Smooth muscle cell (in vitro differentiated cells): ENCODE data around the gene APPBP2. TPM values are rescaled to one million over a fixed set of nuclear protein-coding genes. Genes with fewer than 3 reads are reported as not detected.

ENCODE experiments used
- DNase-seq: peaks from one replicate; lab custom pipeline; 2025; ENCODE audit not compliant: unreplicated experiment; lab: John Stamatoyannopoulos, UW
- H2AFZ ChIP-seq: fragments of 200-600 bp; sonication (generic); 2 replicates; pipeline ENCODE4 v1.6.0; 2016; ENCODE audit warnings: antibody characterized with exemption, low read depth, mild to moderate bottlenecking
- H3F3A ChIP-seq: fragments of 200-600 bp; sonication (generic); 2 replicates; pipeline ENCODE4 v1.6.0; 2017; ENCODE audit warnings: antibody characterized with exemption, low read depth
- H3K27ac ChIP-seq: fragments of 200-600 bp; sonication (generic); 2 replicates; pipeline ENCODE4 v1.5.1; 2016; ENCODE audit warnings: low read depth, mild to moderate bottlenecking
- H3K27me3 ChIP-seq: fragments of 200-600 bp; sonication (generic); 2 replicates; pipeline ENCODE4 v1.6.1; 2016; ENCODE audit warnings: low read depth, mild to moderate bottlenecking
- H3K36me3 ChIP-seq: fragments of 200-600 bp; sonication (generic); 2 replicates; pipeline ENCODE4 v1.5.1; 2016; ENCODE audit warnings: low read depth
- H3K4me1 ChIP-seq: fragments of 200-600 bp; sonication (generic); 2 replicates; pipeline ENCODE4 v1.5.1; 2016; ENCODE audit warnings: low read depth
- H3K4me2 ChIP-seq: fragments of 200-600 bp; sonication (generic); 2 replicates; pipeline ENCODE4 v1.6.0; 2016; ENCODE audit warnings: mild to moderate bottlenecking
- H3K4me3 ChIP-seq: fragments of 200-600 bp; sonication (generic); 2 replicates; pipeline ENCODE4 v1.5.1; 2016; ENCODE audit warnings: mild to moderate bottlenecking
- H3K79me2 ChIP-seq: fragments of 200-600 bp; sonication (generic); 2 replicates; pipeline ENCODE4 v1.6.0; 2016; ENCODE audit warnings: low read depth, mild to moderate bottlenecking
- H3K9ac ChIP-seq: fragments of 200-600 bp; sonication (generic); 2 replicates; pipeline ENCODE4 v1.6.0; 2016; ENCODE audit warnings: low read depth
- H3K9me3 ChIP-seq: fragments of 200-600 bp; sonication (generic); replicated peaks from 2 replicates; pipeline ENCODE4 v1.5.1; 2016; ENCODE audit warnings: low read depth
- H4K20me1 ChIP-seq: fragments of 200-600 bp; sonication (generic); 2 replicates; pipeline ENCODE4 v1.6.0; 2016; ENCODE audit warnings: low read depth
- WGBS: methylation state at CpG from one replicate; pipeline ENCODE4 v1.1.7; 2016; ENCODE audit warnings: low lambda C conversion rate; 5-methylcytosine and 5-hydroxymethylcytosine counted together
- polyA plus RNA-seq: library from polyadenylated mRNA; unstranded; fragments of >200 nt; fragmentation: Nextera tagmentation; extraction: Ambion mirVana; gene quantifications from 2 replicates; pipeline ENCODE4 v1.2.1, GENCODE V29; 2016
- total RNA-seq: library from RNA; depleted of rRNA; stranded (reverse); fragments of >200 nt; gene quantifications from 2 replicates; pipeline ENCODE4 v1.2.3, GENCODE V29; 2014
- TF ChIP-seq, protein P1 (sequence below): fragments of 200-600 bp; sonication (generic); IDR thresholded peaks from 2 replicates; pipeline ENCODE4 v1.5.1; 2017; ENCODE audit warnings: borderline replicate concordance, mild to moderate bottlenecking, antibody characterized with exemption; ENCODE audit not compliant: insufficient read depth, poor library complexity, severe bottlenecking

The APPBP2 gene
- total and polyA plus RNA-seq, 2 experiments from 2014 or later, result 38.3 to 40.9 TPM

GRCh38 chr17:60457148-60457547 lies 68.9 kb downstream of the APPBP2 start:
- Histone ChIP-seq H4K20me1 (peaks cover 25% of the 10 kb centered on the region), H3K27ac (no peak overlapping the region), H3K4me3 (no peak overlapping the region), H3K27me3 (no peaks in the 10 kb centered on the region), H3K4me1 (no peaks in the 10 kb centered on the region), H2AFZ (no peak overlapping the region), H3F3A (no peaks in the 10 kb centered on the region), H3K36me3 (peaks cover 41% of the 10 kb centered on the region), H3K9ac (no peak overlapping the region), H3K4me2 (no peak overlapping the region), H3K9me3 (no peaks in the 10 kb centered on the region), H3K79me2 (peaks cover 6% of the 10 kb centered on the region)
- DNase-seq, result no peak
- TF ChIP-seq, protein P1, sequence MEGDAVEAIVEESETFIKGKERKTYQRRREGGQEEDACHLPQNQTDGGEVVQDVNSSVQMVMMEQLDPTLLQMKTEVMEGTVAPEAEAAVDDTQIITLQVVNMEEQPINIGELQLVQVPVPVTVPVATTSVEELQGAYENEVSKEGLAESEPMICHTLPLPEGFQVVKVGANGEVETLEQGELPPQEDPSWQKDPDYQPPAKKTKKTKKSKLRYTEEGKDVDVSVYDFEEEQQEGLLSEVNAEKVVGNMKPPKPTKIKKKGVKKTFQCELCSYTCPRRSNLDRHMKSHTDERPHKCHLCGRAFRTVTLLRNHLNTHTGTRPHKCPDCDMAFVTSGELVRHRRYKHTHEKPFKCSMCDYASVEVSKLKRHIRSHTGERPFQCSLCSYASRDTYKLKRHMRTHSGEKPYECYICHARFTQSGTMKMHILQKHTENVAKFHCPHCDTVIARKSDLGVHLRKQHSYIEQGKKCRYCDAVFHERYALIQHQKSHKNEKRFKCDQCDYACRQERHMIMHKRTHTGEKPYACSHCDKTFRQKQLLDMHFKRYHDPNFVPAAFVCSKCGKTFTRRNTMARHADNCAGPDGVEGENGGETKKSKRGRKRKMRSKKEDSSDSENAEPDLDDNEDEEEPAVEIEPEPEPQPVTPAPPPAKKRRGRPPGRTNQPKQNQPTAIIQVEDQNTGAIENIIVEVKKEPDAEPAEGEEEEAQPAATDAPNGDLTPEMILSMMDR, result no peak
- WGBS, result 100% methylated on average over 2 of the region's 2 CpGs

DNA sequence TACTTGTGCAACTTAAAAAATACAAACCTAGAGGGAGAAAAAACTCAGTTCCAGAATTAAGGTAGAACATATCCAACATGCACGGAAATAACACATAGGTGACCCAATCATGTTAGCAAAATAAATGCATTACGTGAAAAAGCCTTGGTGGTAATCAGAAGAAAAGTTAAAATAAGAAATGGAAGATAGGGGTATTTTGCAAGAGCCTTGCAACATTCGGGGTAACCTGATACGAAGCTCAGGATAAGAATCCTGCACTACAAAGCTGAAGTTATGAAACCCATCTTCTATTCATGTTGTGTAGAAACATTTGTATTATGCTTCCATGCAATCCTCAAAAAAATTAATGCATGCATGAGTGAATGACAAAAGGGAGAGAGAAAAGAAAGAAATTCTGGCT lies 70.7 kb downstream of the APPBP2 start:
- WGBS, result 98% methylated on average over 4 of the region's 4 CpGs
- peaks cover 4% of the 10 kb centered on the region for H3F3A ChIP-seq
- H3K36me3 ChIP-seq, result peaks cover 54% of the 10 kb centered on the region
- TF ChIP-seq, protein P1, result no peak
- peaks cover 25% of the 10 kb centered on the region for H4K20me1 ChIP-seq
- H3K27ac ChIP-seq, result no peak overlapping the region
- H3K4me2 ChIP-seq, result no peak overlapping the region
- no peak overlapping the region for H2AFZ ChIP-seq
- H3K79me2 ChIP-seq, result peaks cover 6% of the 10 kb centered on the region
- H3K9ac ChIP-seq, result no peak overlapping the region
- no peak overlapping the region for H3K4me3 ChIP-seq
- DNase-seq, result no peak
- H3K27me3 ChIP-seq, result no peaks in the 10 kb centered on the region
- no peaks in the 10 kb centered on the region for H3K9me3 ChIP-seq
- H3K4me1 ChIP-seq, result no peaks in the 10 kb centered on the region

DNA sequence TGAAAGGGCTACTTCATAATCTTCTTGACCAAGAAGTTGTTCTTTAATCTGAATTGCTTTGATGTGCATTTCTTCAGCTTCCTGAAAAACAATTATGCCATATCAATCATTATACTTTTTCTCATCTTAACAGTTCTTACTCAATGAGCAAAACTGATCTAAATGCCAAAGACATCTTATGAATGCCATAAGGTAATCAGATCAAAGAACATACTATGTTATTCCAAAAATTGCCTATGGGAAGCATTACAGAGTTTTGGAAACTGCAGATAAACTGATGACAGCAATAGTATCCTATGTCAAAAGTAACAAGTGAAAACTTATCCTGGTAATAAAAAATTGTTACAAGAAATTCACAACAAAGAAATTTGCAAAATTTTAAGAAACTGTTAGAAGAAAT lies 74.1 kb downstream of the APPBP2 start:
- H3K9me3 ChIP-seq, result no peaks in the 10 kb centered on the region
- peaks cover 31% of the 10 kb centered on the region for H4K20me1 ChIP-seq
- H3K27ac ChIP-seq, result no peak overlapping the region
- peaks cover 3% of the 10 kb centered on the region for H3K79me2 ChIP-seq
- no peak overlapping the region for H2AFZ ChIP-seq
- H3K27me3 ChIP-seq, result no peaks in the 10 kb centered on the region
- H3F3A ChIP-seq, result peaks cover 5% of the 10 kb centered on the region
- no peak overlapping the region for H3K4me2 ChIP-seq
- DNase-seq, result no peak
- no peaks in the 10 kb centered on the region for H3K4me1 ChIP-seq
- TF ChIP-seq, protein P1, result no peak
- H3K9ac ChIP-seq, result no peak overlapping the region
- no peak overlapping the region for H3K4me3 ChIP-seq
- peaks cover 55% of the 10 kb centered on the region for H3K36me3 ChIP-seq

GRCh38 chr17:60451071-60451470 lies 75.0 kb downstream of the APPBP2 start:
- no peak overlapping the region for H2AFZ ChIP-seq
- peaks cover 3% of the 10 kb centered on the region for H3K79me2 ChIP-seq
- peaks cover 29% of the 10 kb centered on the region for H4K20me1 ChIP-seq
- TF ChIP-seq, protein P1, result no peak
- no peaks in the 10 kb centered on the region for H3K27me3 ChIP-seq
- H3K4me1 ChIP-seq, result no peaks in the 10 kb centered on the region
- H3K9ac ChIP-seq, result no peak overlapping the region
- H3F3A ChIP-seq, result peaks cover 9% of the 10 kb centered on the region
- DNase-seq, result no peak
- H3K4me2 ChIP-seq, result no peak overlapping the region
- H3K36me3 ChIP-seq, result peaks cover 57% of the 10 kb centered on the region
- WGBS, result 96% methylated on average over 1 of the region's 1 CpG
- no peak overlapping the region for H3K4me3 ChIP-seq
- no peak overlapping the region for H3K27ac ChIP-seq
- H3K9me3 ChIP-seq, result no peaks in the 10 kb centered on the region
